Measurements from ENCODE around the gene EEF1AKMT4. TPM values are rescaled to one million over a fixed set of nuclear protein-coding genes. Genes with fewer than 3 reads are reported as not detected.

The EEF1AKMT4 gene
- total RNA-seq, 1 donor from 2014 or later: 3.9 TPM

GRCh38 chr3:184295771-184296170 lies 46.3 kb downstream of the EEF1AKMT4 start:
- DNase-seq (ENCODE audit: low spot score, unreplicated experiment): no peak
- Mint-ChIP-seq H3K27me3 (peaks cover 11% of the 10 kb centered on the region), H3K27ac (no peak overlapping the region), H3K4me1 (ENCODE audit: low read depth) (peaks cover 12% of the 10 kb centered on the region), H3K4me3 (ENCODE audit: low read depth) (no peak overlapping the region), H3K36me3 (ENCODE audit: insufficient read depth) (peaks cover 4% of the 10 kb centered on the region), H3K9me3 (ENCODE audit: low read depth) (no peaks in the 10 kb centered on the region)
- TF ChIP-seq CTCF (IDR thresholded peaks at IDR 0.05; ENCODE audit: unreplicated experiment): no peak

GRCh38 chr3:184296616-184297015 lies 47.1 kb downstream of the EEF1AKMT4 start:
- Mint-ChIP-seq H3K27me3 (peaks cover 11% of the 10 kb centered on the region), H3K4me1 (ENCODE audit: low read depth) (peaks cover 12% of the 10 kb centered on the region), H3K9me3 (ENCODE audit: low read depth) (no peaks in the 10 kb centered on the region), H3K36me3 (ENCODE audit: insufficient read depth) (peaks cover 7% of the 10 kb centered on the region), H3K27ac (peak overlapping the region; percentile 37), H3K4me3 (ENCODE audit: low read depth) (no peak overlapping the region)
- no peak for TF ChIP-seq CTCF (IDR thresholded peaks at IDR 0.05; ENCODE audit: unreplicated experiment)
- no peak for DNase-seq (ENCODE audit: low spot score, unreplicated experiment)

GRCh38 chr3:184298759-184299487 lies 49.5 kb downstream of the EEF1AKMT4 start, which contains the start of gene PSMD2:
Gene PSMD2 (plus strand): TSS chr3:184299241. CDS start chr3:184299267, 26 bp downstream.
- peaks cover 5% of the 10 kb centered on the region for H3K27me3 Mint-ChIP-seq
- no peaks in the 10 kb centered on the region for H3K9me3 Mint-ChIP-seq (ENCODE audit: low read depth)
- peak within 1 kb of the TSS; percentile 94 for H3K27ac Mint-ChIP-seq
- H3K36me3 Mint-ChIP-seq (ENCODE audit: insufficient read depth): peaks cover 13% of the 10 kb centered on the region
- peaks cover 12% of the 10 kb centered on the region for H3K4me1 Mint-ChIP-seq (ENCODE audit: low read depth)
- H3K4me3 Mint-ChIP-seq (ENCODE audit: low read depth): peak within 1 kb of the TSS; percentile 96
- no peak for TF ChIP-seq CTCF (IDR thresholded peaks at IDR 0.05; ENCODE audit: unreplicated experiment)
- peak; percentile 97 for DNase-seq (ENCODE audit: low spot score, unreplicated experiment)

GRCh38 chr3:184299488-184300377 lies 50.3 kb downstream of the EEF1AKMT4 start:
- TF ChIP-seq CTCF (IDR thresholded peaks at IDR 0.05; ENCODE audit: unreplicated experiment): no peak
- Mint-ChIP-seq H3K27me3 (peaks cover 4% of the 10 kb centered on the region), H3K36me3 (ENCODE audit: insufficient read depth) (peaks cover 16% of the 10 kb centered on the region), H3K4me1 (ENCODE audit: low read depth) (peaks cover 12% of the 10 kb centered on the region), H3K4me3 (ENCODE audit: low read depth) (peak overlapping the region; percentile 96), H3K9me3 (ENCODE audit: low read depth) (no peaks in the 10 kb centered on the region), H3K27ac (peak overlapping the region; percentile 94)
- no peak for DNase-seq (ENCODE audit: low spot score, unreplicated experiment)

- DNase-seq (ENCODE audit: low spot score, unreplicated experiment): no peak
- Mint-ChIP-seq H3K36me3 (ENCODE audit: insufficient read depth) (peaks cover 18% of the 10 kb centered on the region), H3K4me3 (ENCODE audit: low read depth) (peak overlapping the region; percentile 96), H3K27ac (peak overlapping the region; percentile 94), H3K27me3 (no peaks in the 10 kb centered on the region), H3K9me3 (ENCODE audit: low read depth) (no peaks in the 10 kb centered on the region), H3K4me1 (ENCODE audit: low read depth) (peaks cover 12% of the 10 kb centered on the region)
- no peak for TF ChIP-seq CTCF (IDR thresholded peaks at IDR 0.05; ENCODE audit: unreplicated experiment)
These were observed 50.9 kb downstream of the EEF1AKMT4 start for GRCh38 chr3:184300378-184300720.

Data from progenitor cell of endocrine pancreas (in vitro differentiated cells).